OCI-LY1 (cell line): ENCODE data around the gene OR1L6.

ENCODE experiments used
- H2AFZ ChIP-seq: fragments of 200-600 bp; sonication (generic), shearing (Covaris generic); 2 replicates; pipeline ENCODE4 v1.6.0; 2014; ENCODE audit warnings: antibody characterized with exemption, mild to moderate bottlenecking, low read length
- H3F3A ChIP-seq: fragments of 200-600 bp; sonication (generic), shearing (Covaris generic); 2 replicates; pipeline ENCODE4 v1.6.0; 2014; ENCODE audit warnings: mild to moderate bottlenecking, antibody characterized with exemption, low read length, moderate library complexity; ENCODE audit not compliant: insufficient read depth
- H3K27ac ChIP-seq: fragments of 200-600 bp; sonication (generic); 2 replicates; pipeline ENCODE4 v1.5.1; 2014; ENCODE audit warnings: low read length, mixed run types, mild to moderate bottlenecking, low read depth; ENCODE audit not compliant: poor library complexity, severe bottlenecking
- H3K27me3 ChIP-seq: fragments of 200-600 bp; sonication (generic); 2 replicates; pipeline ENCODE4 v1.6.0; 2014; ENCODE audit warnings: antibody characterized with exemption, mild to moderate bottlenecking, low read length, moderate library complexity; ENCODE audit not compliant: insufficient read depth
- H3K36me3 ChIP-seq: fragments of 200-600 bp; sonication (generic); 2 replicates; pipeline ENCODE4 v1.6.1; 2014; ENCODE audit warnings: mild to moderate bottlenecking, antibody characterized with exemption, low read length, moderate library complexity, mixed read lengths; ENCODE audit not compliant: insufficient read depth
- H3K4me1 ChIP-seq: fragments of 200-600 bp; sonication (generic); 2 replicates; pipeline ENCODE4 v1.5.1; 2014; ENCODE audit warnings: mild to moderate bottlenecking, low read length, moderate library complexity; ENCODE audit not compliant: insufficient read depth, severe bottlenecking
- H3K4me2 ChIP-seq: fragments of 200-600 bp; sonication (generic), shearing (Covaris generic); 2 replicates; pipeline ENCODE4 v1.6.1; 2014; ENCODE audit warnings: low read length
- H3K4me3 ChIP-seq: fragments of 200-600 bp; sonication (generic); 2 replicates; pipeline ENCODE4 v1.5.1; 2014; ENCODE audit warnings: low read length, low read depth, mild to moderate bottlenecking, mixed read lengths; ENCODE audit not compliant: poor library complexity, severe bottlenecking
- H3K79me2 ChIP-seq: fragments of 200-600 bp; shearing (Covaris generic); 2 replicates; pipeline ENCODE4 v1.6.1; 2016; ENCODE audit warnings: mixed run types, low read length, mixed read lengths; ENCODE audit not compliant: insufficient read depth
- H3K9ac ChIP-seq: fragments of 200-600 bp; sonication (generic), shearing (Covaris generic); 2 replicates; pipeline ENCODE4 v1.6.1; 2014; ENCODE audit warnings: mild to moderate bottlenecking, low read length, mixed read lengths
- H3K9me2 ChIP-seq: fragments of 200-600 bp; sonication (generic), shearing (Covaris generic); 2 replicates; pipeline ENCODE4 v1.6.1; 2014; ENCODE audit warnings: low read depth, mild to moderate bottlenecking, low read length, mixed read lengths
- H3K9me3 ChIP-seq: fragments of 200-600 bp; shearing (Covaris generic); 2 replicates; pipeline ENCODE4 v1.6.1; 2014; ENCODE audit warnings: low read length, mixed read lengths
- H4K20me1 ChIP-seq: fragments of 200-600 bp; sonication (generic), shearing (Covaris generic); 2 replicates; pipeline ENCODE4 v1.6.0; 2016; ENCODE audit warnings: mild to moderate bottlenecking, low read length; ENCODE audit not compliant: insufficient read depth
- CTCF ChIP-seq: fragments of 200-600 bp; sonication (generic), shearing (Covaris generic); IDR thresholded peaks from 2 replicates; pipeline ENCODE4 v1.5.1; 2017; ENCODE audit warnings: mild to moderate bottlenecking, antibody characterized with exemption, low read length, moderate library complexity, mixed read lengths
- EZH2 ChIP-seq: fragments of 200-600 bp; sonication (generic), shearing (Covaris generic); IDR thresholded peaks from 2 replicates; pipeline ENCODE4 v1.8.0; 2017; ENCODE audit warnings: borderline replicate concordance, mixed run types, mild to moderate bottlenecking, antibody characterized with exemption, low read length, moderate library complexity, mixed read lengths

OR1L6 gene

GRCh38 chr9:122786338-122786737 is 44.2 kb downstream of the OR1L6 start:
- Histone ChIP-seq H4K20me1 (no peaks in the 10 kb centered on the region), H3K79me2 (no peaks in the 10 kb centered on the region), H3K27ac (no peak overlapping the region), H2AFZ (no peak overlapping the region), H3K9ac (no peak overlapping the region), H3K9me3 (no peaks in the 10 kb centered on the region), H3K36me3 (no peaks in the 10 kb centered on the region), H3K4me1 (no peaks in the 10 kb centered on the region), H3F3A (no peaks in the 10 kb centered on the region), H3K4me2 (no peak overlapping the region), H3K4me3 (no peak overlapping the region), H3K27me3 (no peaks in the 10 kb centered on the region), H3K9me2 (no peaks in the 10 kb centered on the region)
- TF ChIP-seq EZH2 = no peak
- no peak for TF ChIP-seq CTCF

GRCh38 chr9:122788831-122789230 is 46.7 kb downstream of the OR1L6 start, which contains the start of gene OR5C1:
OR5C1 (plus strand) TSS chr9:122788933; CDS start chr9:122788933, 0 bp downstream.
- H3K79me2 ChIP-seq = no peaks in the 10 kb centered on the region
- no peak within 1 kb of the TSS for H3K9ac ChIP-seq
- no peaks in the 10 kb centered on the region for H3K9me2 ChIP-seq
- H3K4me1 ChIP-seq = no peaks in the 10 kb centered on the region
- H3K27me3 ChIP-seq = no peaks in the 10 kb centered on the region
- no peaks in the 10 kb centered on the region for H4K20me1 ChIP-seq
- H3K9me3 ChIP-seq = no peaks in the 10 kb centered on the region
- no peak within 1 kb of the TSS for H2AFZ ChIP-seq
- H3F3A ChIP-seq = no peaks in the 10 kb centered on the region
- no peak within 1 kb of the TSS for H3K4me2 ChIP-seq
- H3K4me3 ChIP-seq = no peak within 1 kb of the TSS
- H3K36me3 ChIP-seq = no peaks in the 10 kb centered on the region
- no peak within 1 kb of the TSS for H3K27ac ChIP-seq
- no peak for TF ChIP-seq EZH2
- TF ChIP-seq CTCF = no peak

GRCh38 chr9:122789256-122790046 is 47.3 kb downstream of the OR1L6 start:
- H2AFZ ChIP-seq = no peak overlapping the region
- H3K9me3 ChIP-seq = no peaks in the 10 kb centered on the region
- H3K4me2 ChIP-seq = no peak overlapping the region

More at GRCh38 chr9:122789256-122790046, 47.3 kb downstream of the OR1L6 start:
- Histone ChIP-seq H3K9me2 (no peaks in the 10 kb centered on the region), H3F3A (no peaks in the 10 kb centered on the region), H4K20me1 (no peaks in the 10 kb centered on the region), H3K27ac (no peak overlapping the region), H3K36me3 (no peaks in the 10 kb centered on the region), H3K4me1 (no peaks in the 10 kb centered on the region), H3K27me3 (no peaks in the 10 kb centered on the region), H3K9ac (no peak overlapping the region), H3K79me2 (no peaks in the 10 kb centered on the region), H3K4me3 (no peak overlapping the region)
- TF ChIP-seq EZH2 (no peak), CTCF (no peak)
